ENCODE measurements around the gene SMCO3. TPM values are rescaled to one million over a fixed set of nuclear protein-coding genes. Genes with fewer than 3 reads are reported as not detected.

Gene SMCO3
- total and polyA plus RNA-seq, 10 of the 15 experiments (the other 5 are each of a cell fraction or from before 2014, with no cell fraction given): 0.05 to 0.35 (median 0.10) TPM; not detected in 6

DNA sequence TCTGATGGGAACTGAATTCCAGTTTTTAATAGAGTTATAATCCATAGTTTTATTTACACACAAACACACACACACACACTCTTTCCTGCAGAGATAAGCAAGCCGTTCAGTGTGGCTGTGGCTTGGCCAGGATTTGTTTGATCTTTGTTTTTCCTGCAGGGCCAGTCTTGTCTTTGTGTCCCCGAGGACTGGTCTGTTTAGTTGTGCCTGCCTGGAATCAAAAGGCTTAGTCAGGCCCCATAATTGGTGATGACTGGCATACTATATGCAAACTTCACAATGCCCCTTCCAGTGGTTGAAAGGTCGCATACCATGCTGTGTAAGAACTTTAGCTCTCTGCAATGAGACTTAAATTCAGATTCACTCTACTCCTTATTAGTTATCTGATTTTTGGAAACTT is 36.7 kb downstream of the SMCO3 start:
- Histone ChIP-seq H3K4me2 (ENCODE audit: control insufficient read depth, insufficient read depth) (no peak overlapping the region), H2AFZ (ENCODE audit: control insufficient read depth, low read depth, low read length) (no peak overlapping the region), H3K36me3 (ENCODE audit: control insufficient read depth in 2 of 2, insufficient read depth in 2 of 2, low read length in 1 of 2) (no peaks in the 10 kb centered on the region), H3K27ac (ENCODE audit: control insufficient read depth, insufficient read depth) (no peak overlapping the region), H3K4me1 (ENCODE audit: control insufficient read depth, insufficient read depth, low read length) (peaks cover 5% of the 10 kb centered on the region), H3K4me3 (no peak overlapping the region), H4K20me1 (ENCODE audit: control insufficient read depth, insufficient read depth) (no peaks in the 10 kb centered on the region), H3K27me3 (replicated peaks in 1 of 2; ENCODE audit: control insufficient read depth in 2 of 2, insufficient read depth in 2 of 2, low read length in 1 of 2) (no peaks in the 10 kb centered on the region), H3K79me2 (ENCODE audit: control insufficient read depth, insufficient read depth, low read length) (peaks cover 15% of the 10 kb centered on the region), H3K9me3 (replicated peaks; ENCODE audit: control insufficient read depth, insufficient read depth, low read length) (no peaks in the 10 kb centered on the region), H3K9ac (ENCODE audit: control insufficient read depth, insufficient read depth, low read length) (no peak overlapping the region)
- TF ChIP-seq SP1 (IDR thresholded peaks at IDR 0.05; ENCODE audit: low read depth, low read length): no peak
- no peak for TF ChIP-seq KDM1A (IDR thresholded peaks at IDR 0.05; ENCODE audit: borderline replicate concordance)
- TF ChIP-seq, protein P1, sequence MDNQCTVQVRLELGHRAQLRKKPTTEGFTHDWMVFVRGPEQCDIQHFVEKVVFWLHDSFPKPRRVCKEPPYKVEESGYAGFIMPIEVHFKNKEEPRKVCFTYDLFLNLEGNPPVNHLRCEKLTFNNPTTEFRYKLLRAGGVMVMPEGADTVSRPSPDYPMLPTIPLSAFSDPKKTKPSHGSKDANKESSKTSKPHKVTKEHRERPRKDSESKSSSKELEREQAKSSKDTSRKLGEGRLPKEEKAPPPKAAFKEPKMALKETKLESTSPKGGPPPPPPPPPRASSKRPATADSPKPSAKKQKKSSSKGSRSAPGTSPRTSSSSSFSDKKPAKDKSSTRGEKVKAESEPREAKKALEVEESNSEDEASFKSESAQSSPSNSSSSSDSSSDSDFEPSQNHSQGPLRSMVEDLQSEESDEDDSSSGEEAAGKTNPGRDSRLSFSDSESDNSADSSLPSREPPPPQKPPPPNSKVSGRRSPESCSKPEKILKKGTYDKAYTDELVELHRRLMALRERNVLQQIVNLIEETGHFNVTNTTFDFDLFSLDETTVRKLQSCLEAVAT (IDR thresholded peaks at IDR 0.05): no peak
- TF ChIP-seq TCF12 (IDR thresholded peaks at IDR 0.05; ENCODE audit: low read depth, low read length): no peak
- no peak for TF ChIP-seq POLR2AphosphoS2 (IDR thresholded peaks at IDR 0.05; ENCODE audit: low read depth, low read length)
- TF ChIP-seq, protein P2, sequence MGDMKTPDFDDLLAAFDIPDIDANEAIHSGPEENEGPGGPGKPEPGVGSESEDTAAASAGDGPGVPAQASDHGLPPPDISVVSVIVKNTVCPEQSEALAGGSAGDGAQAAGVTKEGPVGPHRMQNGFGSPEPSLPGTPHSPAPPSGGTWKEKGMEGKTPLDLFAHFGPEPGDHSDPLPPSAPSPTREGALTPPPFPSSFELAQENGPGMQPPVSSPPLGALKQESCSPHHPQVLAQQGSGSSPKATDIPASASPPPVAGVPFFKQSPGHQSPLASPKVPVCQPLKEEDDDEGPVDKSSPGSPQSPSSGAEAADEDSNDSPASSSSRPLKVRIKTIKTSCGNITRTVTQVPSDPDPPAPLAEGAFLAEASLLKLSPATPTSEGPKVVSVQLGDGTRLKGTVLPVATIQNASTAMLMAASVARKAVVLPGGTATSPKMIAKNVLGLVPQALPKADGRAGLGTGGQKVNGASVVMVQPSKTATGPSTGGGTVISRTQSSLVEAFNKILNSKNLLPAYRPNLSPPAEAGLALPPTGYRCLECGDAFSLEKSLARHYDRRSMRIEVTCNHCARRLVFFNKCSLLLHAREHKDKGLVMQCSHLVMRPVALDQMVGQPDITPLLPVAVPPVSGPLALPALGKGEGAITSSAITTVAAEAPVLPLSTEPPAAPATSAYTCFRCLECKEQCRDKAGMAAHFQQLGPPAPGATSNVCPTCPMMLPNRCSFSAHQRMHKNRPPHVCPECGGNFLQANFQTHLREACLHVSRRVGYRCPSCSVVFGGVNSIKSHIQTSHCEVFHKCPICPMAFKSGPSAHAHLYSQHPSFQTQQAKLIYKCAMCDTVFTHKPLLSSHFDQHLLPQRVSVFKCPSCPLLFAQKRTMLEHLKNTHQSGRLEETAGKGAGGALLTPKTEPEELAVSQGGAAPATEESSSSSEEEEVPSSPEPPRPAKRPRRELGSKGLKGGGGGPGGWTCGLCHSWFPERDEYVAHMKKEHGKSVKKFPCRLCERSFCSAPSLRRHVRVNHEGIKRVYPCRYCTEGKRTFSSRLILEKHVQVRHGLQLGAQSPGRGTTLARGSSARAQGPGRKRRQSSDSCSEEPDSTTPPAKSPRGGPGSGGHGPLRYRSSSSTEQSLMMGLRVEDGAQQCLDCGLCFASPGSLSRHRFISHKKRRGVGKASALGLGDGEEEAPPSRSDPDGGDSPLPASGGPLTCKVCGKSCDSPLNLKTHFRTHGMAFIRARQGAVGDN (IDR thresholded peaks at IDR 0.05): no peak
- no peak for TF ChIP-seq EZH2 (IDR thresholded peaks at IDR 0.05; ENCODE audit: borderline replicate concordance, control insufficient read depth, low read depth, low read length)
- TF ChIP-seq TARDBP (IDR thresholded peaks at IDR 0.05; ENCODE audit: borderline replicate concordance): no peak
- no peak for TF ChIP-seq RBBP5 (conservative IDR thresholded peaks at IDR 0.05)
- TF ChIP-seq YY1 (IDR thresholded peaks at IDR 0.05; ENCODE audit: low read depth, low read length): no peak
- no peak for TF ChIP-seq CHD2 (IDR thresholded peaks at IDR 0.05; ENCODE audit: borderline replicate concordance, low read depth, low read length)
- no peak for TF ChIP-seq DPF2 (IDR thresholded peaks at IDR 0.05)
- intact Hi-C loops (cut with micrococcal nuclease; ENCODE audit: unreplicated experiment): no loop called here
- ChIA-PET SMC1A (ENCODE audit: uncharacterized antibody, unreplicated experiment) (interaction anchor here (0.7 to 4.4 kb wide), 7 partner anchors 16 to 219 kb away, joined by 3 to 29 read pairs (median 4); no protein-coding TSS in a partner anchor), POLR2A (no interaction called here), CTCF (interaction anchor here (1.0 to 1.8 kb wide), 7 partner anchors 17 to 219 kb away, joined by 3 to 5 read pairs (median 3); no protein-coding TSS in a partner anchor), RAD21 (ENCODE audit: unreplicated experiment) (interaction anchor here (0.9 to 9.5 kb wide), 5 partner anchors 25 to 219 kb away, joined by 3 to 89 read pairs (median 4); partner anchors contain the start of genes C12orf60 and WBP11)
- DNase-seq (ENCODE audit: low read depth, low spot score) (no peak), ATAC-seq (no peak), FAIRE-seq (no peak)
- no TSS peak for BruUV-seq (replicated peaks)
- WGBS (ENCODE audit: insufficient coverage, insufficient replicate concordance, low lambda C conversion rate, missing lambda C conversion rate): 94% methylated on average over 3 of the region's 3 CpGs
- in situ Hi-C loops (cut with MboI): loop anchor here (10.0 to 25.0 kb wide), 3 partner anchors 178 to 1965 kb away; partner anchors contain the start of genes DDX47 and STRAP
